Colonic mucosa (tissue), 4 donors: Measurements from ENCODE around the gene TREML1. TPM values are rescaled to one million over a fixed set of nuclear protein-coding genes. Genes with fewer than 3 reads are reported as not detected.

Experiments used
- DNase-seq: peaks from one replicate; pipeline ENCODE4 v3.0.0-alpha.2; 2020
- H3K27ac ChIP-seq: fragments of 200-600 bp; one replicate; pipeline ENCODE4 v1.8.0; 2021
- H3K27me3 ChIP-seq: fragments of 200-600 bp; one replicate; pipeline ENCODE4 v1.8.0; 2021
- H3K36me3 ChIP-seq: fragments of 200-600 bp; one replicate; pipeline ENCODE4 v1.8.0; 2021
- H3K4me1 ChIP-seq: fragments of 200-600 bp; one replicate; pipeline ENCODE4 v1.8.0; 2021; ENCODE audit warnings: mild to moderate bottlenecking
- H3K4me3 ChIP-seq: fragments of 200-600 bp; one replicate; pipeline ENCODE4 v1.8.0; 2021
- H3K9ac ChIP-seq, 2 donors: one replicate each; pipeline ENCODE4 v1.7.0; 2013; ENCODE audit warnings: control low read depth in 2 of 2, low read depth in 2 of 2, low read length in 2 of 2
- H3K9me3 ChIP-seq: fragments of 200-600 bp; one replicate; pipeline ENCODE4 v1.8.0; 2021
- intact Hi-C: fragments of 100-400 bp; cut with DNase I; formaldehyde crosslinking; loops from one replicate; pipeline ENCODE4 v1.14.1; 2022
- total RNA-seq, 2 donors: library from RNA; stranded (reverse); fragmentation: NEBNext Ultra II Directional in 1 of 2; extraction: Animal tissue kit (Norgen Biotek cat#: 25700) in 1 of 2; gene quantifications; one replicate each; pipeline ENCODE4 v1.2.1, GENCODE V29; 2021
- TF ChIP-seq, protein P1 (sequence below): fragments of 200-600 bp; IDR thresholded peaks from one replicate; pipeline ENCODE4 v1.8.0; 2022; ENCODE audit warnings: antibody characterized with exemption, mild to moderate bottlenecking
- donor health status: healthy.
- donor health status: DM: no; HTN: no; CAD: no.
- donor health status: DM: no; HTN: no; CAD: no.

The TREML1 gene
- total RNA-seq, 2 donors from 2014 or later, result not detected

DNA sequence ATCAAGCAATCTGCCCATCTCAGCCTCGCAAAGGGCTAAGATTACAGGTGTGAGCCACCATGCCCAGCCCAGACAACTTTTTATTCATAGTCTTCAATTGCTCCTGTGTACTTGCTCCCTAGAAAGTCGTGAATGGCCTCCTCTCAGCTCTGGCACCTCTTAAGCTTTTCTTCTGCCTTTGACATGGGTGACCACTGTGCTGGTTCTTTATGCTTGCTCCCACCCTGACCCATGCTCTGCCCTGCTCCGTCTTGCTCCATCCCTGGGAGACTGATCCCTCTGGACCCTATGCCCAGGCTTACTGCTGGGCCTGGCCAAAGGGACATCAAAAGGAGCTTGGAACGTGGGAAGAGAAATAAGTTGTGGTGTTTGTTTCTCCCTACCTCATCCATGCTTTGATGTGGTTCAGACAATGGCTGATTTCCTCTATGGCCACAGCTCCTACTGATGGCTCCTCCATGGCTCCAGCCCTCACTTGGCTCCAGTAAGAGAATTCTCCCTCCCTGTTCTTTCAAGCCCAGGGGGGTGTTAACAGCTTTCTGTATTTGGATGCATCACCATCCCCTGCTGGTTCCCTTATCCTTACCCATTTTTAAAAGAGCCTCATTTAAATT is 16.5 kb upstream of the TREML1 start:
- no peak overlapping the region for H3K4me3 ChIP-seq
- intact Hi-C loops, result no loop called here
- H3K9me3 ChIP-seq, result no peaks in the 10 kb centered on the region
- no peaks in the 10 kb centered on the region for H3K36me3 ChIP-seq
- no peak overlapping the region for H3K9ac ChIP-seq
- DNase-seq, result no peak
- no peaks in the 10 kb centered on the region for H3K27me3 ChIP-seq
- no peak overlapping the region for H3K27ac ChIP-seq
- TF ChIP-seq, protein P1, sequence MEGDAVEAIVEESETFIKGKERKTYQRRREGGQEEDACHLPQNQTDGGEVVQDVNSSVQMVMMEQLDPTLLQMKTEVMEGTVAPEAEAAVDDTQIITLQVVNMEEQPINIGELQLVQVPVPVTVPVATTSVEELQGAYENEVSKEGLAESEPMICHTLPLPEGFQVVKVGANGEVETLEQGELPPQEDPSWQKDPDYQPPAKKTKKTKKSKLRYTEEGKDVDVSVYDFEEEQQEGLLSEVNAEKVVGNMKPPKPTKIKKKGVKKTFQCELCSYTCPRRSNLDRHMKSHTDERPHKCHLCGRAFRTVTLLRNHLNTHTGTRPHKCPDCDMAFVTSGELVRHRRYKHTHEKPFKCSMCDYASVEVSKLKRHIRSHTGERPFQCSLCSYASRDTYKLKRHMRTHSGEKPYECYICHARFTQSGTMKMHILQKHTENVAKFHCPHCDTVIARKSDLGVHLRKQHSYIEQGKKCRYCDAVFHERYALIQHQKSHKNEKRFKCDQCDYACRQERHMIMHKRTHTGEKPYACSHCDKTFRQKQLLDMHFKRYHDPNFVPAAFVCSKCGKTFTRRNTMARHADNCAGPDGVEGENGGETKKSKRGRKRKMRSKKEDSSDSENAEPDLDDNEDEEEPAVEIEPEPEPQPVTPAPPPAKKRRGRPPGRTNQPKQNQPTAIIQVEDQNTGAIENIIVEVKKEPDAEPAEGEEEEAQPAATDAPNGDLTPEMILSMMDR, result no peak
- no peaks in the 10 kb centered on the region for H3K4me1 ChIP-seq

- Histone ChIP-seq H3K4me3 (no peak overlapping the region), H3K36me3 (no peaks in the 10 kb centered on the region), H3K9ac (no peak overlapping the region), H3K9me3 (no peaks in the 10 kb centered on the region), H3K27ac (no peak overlapping the region), H3K4me1 (no peaks in the 10 kb centered on the region), H3K27me3 (no peaks in the 10 kb centered on the region)
- intact Hi-C loops, result no loop called here
- TF ChIP-seq, protein P1, result no peak
- DNase-seq, result no peak
Observed at GRCh38 chr6:41167173-41167963, 13.2 kb upstream of the TREML1 start.

GRCh38 chr6:41164551-41165120 is 10.5 kb upstream of the TREML1 start:
- H3K4me1 ChIP-seq, result no peaks in the 10 kb centered on the region
- H3K9ac ChIP-seq, result no peak overlapping the region
- DNase-seq, result no peak
- TF ChIP-seq, protein P1, result no peak
- no peak overlapping the region for H3K4me3 ChIP-seq
- no peak overlapping the region for H3K27ac ChIP-seq
- no peaks in the 10 kb centered on the region for H3K36me3 ChIP-seq
- H3K27me3 ChIP-seq, result no peaks in the 10 kb centered on the region
- intact Hi-C loops, result no loop called here
- H3K9me3 ChIP-seq, result no peaks in the 10 kb centered on the region

DNA sequence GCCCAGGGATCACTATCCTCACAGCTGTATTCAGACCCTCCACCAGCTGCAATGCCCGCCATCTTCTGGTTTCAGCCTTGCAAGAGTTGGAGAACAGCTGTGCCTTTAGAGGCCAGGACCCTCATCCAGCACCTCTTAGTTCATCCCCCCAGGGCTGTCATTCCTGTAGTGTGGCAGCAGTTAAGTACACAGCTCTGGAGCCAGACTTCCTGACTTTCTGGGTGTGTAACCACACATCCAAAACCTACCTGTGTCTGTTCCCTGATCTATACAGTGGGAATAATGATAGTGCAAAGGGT is 9.2 kb upstream of the TREML1 start:
- intact Hi-C loops, result no loop called here
- Histone ChIP-seq H3K36me3 (no peaks in the 10 kb centered on the region), H3K4me3 (no peak overlapping the region), H3K4me1 (no peaks in the 10 kb centered on the region), H3K9ac (no peak overlapping the region), H3K27ac (no peak overlapping the region), H3K9me3 (no peaks in the 10 kb centered on the region), H3K27me3 (no peaks in the 10 kb centered on the region)
- TF ChIP-seq, protein P1, result no peak
- no peak for DNase-seq

GRCh38 chr6:41162687-41163418 is 8.7 kb upstream of the TREML1 start, which contains the start of gene TREM2:
Gene TREM2, minus strand, starts transcription at chr6:41163116. Its CDS starts 34 bp downstream, at chr6:41163082.
- no peak within 1 kb of the TSS for H3K4me3 ChIP-seq
- no peak for DNase-seq
- H3K9me3 ChIP-seq, result no peaks in the 10 kb centered on the region
- no peaks in the 10 kb centered on the region for H3K27me3 ChIP-seq
- no peaks in the 10 kb centered on the region for H3K4me1 ChIP-seq
- no peaks in the 10 kb centered on the region for H3K36me3 ChIP-seq
- intact Hi-C loops, result no loop called here
- H3K27ac ChIP-seq, result no peak within 1 kb of the TSS
- H3K9ac ChIP-seq, result no peak within 1 kb of the TSS
- TF ChIP-seq, protein P1, result no peak
